WTC11 (cell line): Measurements from ENCODE around the gene BATF.

ENCODE experiments used
- ATF2 ChIP-seq: sonication (generic); formaldehyde crosslinking; IDR thresholded peaks from 2 replicates; pipeline ENCODE4 v1.8.1; 2022; ENCODE audit warnings: low read depth, missing genetic modification reagents, borderline replicate concordance
- CTCF ChIP-seq: fragments of 200-600 bp; IDR thresholded peaks from 2 replicates; pipeline ENCODE4 v1.8.0; 2022; ENCODE audit warnings: antibody characterized with exemption
- SP1 ChIP-seq: sonication (generic); formaldehyde crosslinking; conservative IDR thresholded peaks from 2 replicates; pipeline ENCODE4 v1.8.1; 2022; ENCODE audit warnings: missing genetic modification reagents
- ZBTB21 ChIP-seq: sonication (generic); formaldehyde crosslinking; IDR thresholded peaks from 2 replicates; pipeline ENCODE4 v1.8.1; 2023; ENCODE audit warnings: mild to moderate bottlenecking, missing genetic modification reagents, borderline replicate concordance

GRCh38 chr14:75476274-75476995 is 45.8 kb upstream of the BATF start:
- TF ChIP-seq ZBTB21 (CRISPR knock-in tag): no peak
- no peak for TF ChIP-seq SP1 (CRISPR knock-in tag)
- TF ChIP-seq ATF2: no peak
- no peak for TF ChIP-seq CTCF
